Epidermal melanocyte (primary cell): ENCODE data around the gene SMIM23.

ENCODE experiments used
- DNase-seq: peaks from one replicate; pipeline ENCODE4 v3.0.0; 2011; ENCODE audit warnings: low spot score; ENCODE audit not compliant: insufficient read length

The SMIM23 gene

DNA sequence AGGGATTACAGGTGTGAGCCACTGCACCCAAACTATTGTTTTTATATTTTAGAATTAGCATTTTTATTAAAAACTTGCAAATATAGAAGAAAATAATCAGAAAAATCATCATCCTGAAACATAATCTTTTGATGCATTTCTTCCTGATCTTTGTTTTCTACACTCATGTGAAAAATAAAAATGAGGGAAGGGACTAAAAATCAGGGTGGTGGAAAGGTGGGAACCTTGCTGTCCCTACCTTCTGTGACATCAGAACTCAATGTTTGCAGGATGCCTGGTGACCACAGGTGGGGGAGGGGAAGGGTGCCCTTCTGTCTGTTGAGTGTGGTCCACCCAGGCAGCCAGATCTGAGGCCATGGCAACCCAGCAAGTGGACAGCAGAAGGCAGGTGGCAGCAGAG is at the start of gene SMIM23:
Gene SMIM23 (plus strand): TSS at position 301 of the 400 bp plus-strand sequence. CDS start 55 bp downstream, at position 356.
- DNase-seq = no peak

DNA sequence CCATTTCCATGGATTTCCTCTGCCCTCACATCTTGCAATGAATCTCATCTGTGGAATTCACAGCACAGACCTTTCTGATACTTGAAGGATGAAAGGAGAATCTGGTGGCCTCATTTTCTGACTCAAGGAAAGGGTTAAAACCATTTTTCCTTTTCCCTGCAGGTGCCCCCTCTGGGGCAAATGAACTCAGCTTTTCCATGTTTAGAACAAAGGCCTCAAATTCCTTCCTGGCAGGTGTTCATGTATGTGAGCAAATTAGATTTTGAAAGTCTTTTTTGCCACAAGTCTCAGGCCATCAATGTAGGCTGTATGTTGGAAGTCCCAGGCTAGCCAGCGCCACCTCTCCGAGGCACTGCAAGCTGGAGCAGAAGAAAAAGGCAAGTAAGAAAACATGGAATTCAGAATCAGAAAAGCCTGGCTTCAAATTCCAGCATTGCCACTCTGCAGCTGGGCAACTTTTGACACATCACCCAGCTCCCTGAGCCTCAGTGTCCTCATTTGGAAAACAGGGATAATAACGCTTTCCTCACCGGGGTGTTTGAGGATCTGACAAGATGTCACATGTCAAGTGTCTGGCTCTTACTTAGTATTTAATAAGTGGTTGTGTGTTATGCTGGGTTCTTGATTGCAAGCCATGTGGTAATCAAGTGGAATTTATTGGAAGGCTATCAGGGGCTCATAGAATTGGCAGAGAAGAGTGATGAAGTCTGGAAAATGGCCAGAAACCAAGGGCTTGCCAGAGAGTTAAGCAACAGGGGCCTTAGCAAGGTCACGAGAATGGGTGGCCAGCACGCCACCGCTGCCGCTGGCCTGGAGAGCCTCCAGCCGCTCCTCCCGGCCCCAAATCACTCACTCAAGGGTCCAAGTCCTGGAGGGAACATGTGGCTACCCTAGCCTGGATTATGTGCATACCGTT is 48.4 kb upstream of the SMIM23 start:
- DNase-seq = no peak

DNA sequence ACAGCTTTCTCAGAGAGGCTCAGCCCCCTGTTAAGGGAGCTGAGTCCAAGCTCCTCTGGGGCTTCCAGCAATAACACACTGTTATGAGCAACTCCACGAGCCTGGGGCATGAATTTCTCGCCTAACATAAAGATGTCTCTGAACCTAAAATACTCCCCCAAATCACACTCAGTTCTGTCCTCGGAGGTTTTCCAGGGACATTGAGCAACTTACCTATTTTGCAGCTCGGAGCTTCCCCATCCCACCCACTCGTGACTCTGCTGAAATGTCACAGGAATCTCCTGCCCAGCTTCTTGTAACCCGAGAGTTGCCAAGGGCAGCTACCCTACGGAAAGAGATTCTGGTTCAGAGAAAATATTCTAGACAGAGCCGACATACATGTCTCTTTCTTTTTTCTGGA is 47.1 kb upstream of the SMIM23 start:
- DNase-seq = no peak

GRCh38 chr5:171739271-171739670 is 46.3 kb upstream of the SMIM23 start:
- DNase-seq = no peak

DNA sequence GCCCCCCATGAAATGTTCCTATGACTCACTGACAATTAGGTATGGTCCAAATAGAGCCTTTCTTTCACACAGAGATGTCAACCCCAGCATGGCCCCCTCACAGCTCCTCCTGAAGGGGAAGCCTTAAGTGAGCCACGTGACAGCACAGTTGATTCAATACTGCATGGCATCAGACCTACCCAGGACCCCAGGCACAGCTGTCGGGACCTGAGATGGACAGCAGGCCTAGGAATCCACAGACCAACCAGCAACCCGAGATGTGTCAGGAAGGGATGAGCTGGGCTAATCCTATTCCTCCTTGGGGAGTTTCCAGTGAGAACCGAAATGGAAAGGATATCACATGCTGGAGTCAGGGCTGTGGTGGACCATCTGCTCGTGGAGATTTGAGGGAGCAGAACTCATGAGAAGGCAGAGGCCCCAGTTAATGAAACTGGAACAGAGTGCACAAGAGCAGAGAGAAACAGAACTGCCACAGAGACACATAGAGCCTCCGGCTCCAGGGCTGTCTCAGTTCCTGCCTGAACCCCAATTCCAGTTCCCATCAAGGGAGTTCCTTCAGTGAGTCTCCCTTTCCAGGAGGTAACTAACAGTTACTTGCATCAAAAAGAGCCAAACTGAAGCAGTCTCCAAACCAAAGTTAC is 42.1 kb upstream of the SMIM23 start:
- no peak for DNase-seq

DNA sequence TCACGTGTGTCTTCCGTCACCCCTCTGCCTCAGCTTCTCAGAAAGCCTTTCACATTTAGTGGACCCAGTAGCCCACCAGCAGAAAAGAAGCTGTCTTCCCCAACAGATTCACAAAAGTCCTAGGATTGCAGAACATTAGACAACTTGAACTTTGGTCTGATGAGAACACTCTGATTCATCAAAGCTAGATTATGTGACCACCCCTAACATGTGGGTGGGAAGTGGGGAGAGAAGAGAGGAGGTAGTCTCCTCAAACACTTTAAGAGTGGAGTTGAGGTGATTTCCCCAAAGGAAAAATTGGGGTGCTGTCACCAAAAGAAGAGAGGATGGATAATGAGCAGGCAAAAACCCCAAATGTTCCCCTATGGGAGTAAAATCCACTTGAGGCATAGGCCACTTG is 41.4 kb upstream of the SMIM23 start:
- DNase-seq = no peak

DNA sequence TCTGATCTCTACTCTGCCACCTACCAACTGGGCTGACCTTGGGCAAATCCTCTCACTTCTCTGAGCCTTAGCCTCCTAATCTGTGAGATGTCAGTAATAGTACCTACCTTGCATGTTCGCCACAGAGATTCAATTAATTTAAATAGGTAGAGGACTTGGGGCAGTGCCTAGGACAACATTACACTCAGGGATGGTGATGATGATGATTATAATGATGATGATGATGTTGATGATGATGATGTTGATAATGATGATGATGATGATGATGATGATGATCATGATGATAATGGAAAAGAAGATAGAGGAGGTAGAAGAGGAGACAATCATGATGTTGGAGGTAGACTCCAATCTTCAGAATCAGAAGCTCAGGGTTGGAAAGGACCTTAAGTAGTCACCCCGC is 40.7 kb upstream of the SMIM23 start:
- no peak for DNase-seq

DNA sequence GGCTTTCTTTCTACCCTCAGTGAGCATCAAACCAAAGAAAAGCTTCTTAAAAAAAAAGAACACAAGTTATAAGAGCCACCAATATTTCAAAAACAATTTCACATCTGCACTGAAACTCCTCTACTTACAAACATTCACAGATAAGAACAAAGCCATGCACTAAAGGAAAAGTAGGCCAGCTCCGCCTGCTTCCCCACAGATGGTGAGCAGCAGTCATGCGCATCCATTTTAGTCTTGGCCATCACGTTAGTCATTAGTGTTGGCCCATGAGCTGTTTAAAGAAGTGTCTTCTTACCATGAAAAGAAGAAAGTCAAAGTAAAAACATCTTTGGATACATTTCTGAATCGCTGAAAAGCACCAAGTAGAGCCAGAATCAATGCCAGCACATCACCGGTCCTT is 40.0 kb upstream of the SMIM23 start:
- no peak for DNase-seq

GRCh38 chr5:171747061-171747859 is 38.4 kb upstream of the SMIM23 start:
- no peak for DNase-seq

- no peak for DNase-seq
These were observed 36.9 kb upstream of the SMIM23 start for GRCh38 chr5:171748720-171749119.

DNA sequence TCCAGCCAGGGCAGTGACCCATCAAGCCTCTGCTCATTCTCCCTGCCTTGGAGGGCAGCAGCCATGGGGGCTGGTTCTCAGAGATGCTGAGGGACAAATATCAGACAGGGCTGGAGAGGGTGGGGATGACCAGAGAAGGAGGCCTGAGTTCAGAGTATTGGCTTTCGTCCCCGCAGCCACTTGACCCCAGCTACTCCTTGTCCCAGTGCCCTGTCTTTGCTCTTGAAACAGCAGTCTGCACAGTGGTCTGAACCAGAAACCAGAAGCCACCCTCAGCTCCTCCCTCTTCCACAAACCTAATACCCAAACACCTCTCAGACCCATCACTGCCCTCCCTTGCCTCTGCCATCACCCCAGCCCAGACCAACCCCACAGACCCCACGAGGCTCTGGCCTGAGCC is 36.3 kb upstream of the SMIM23 start:
- no peak for DNase-seq

- DNase-seq = no peak
These were observed 35.3 kb upstream of the SMIM23 start for GRCh38 chr5:171750311-171750788.

- no peak for DNase-seq
These were observed 30.2 kb upstream of the SMIM23 start for GRCh38 chr5:171755354-171755821.

DNA sequence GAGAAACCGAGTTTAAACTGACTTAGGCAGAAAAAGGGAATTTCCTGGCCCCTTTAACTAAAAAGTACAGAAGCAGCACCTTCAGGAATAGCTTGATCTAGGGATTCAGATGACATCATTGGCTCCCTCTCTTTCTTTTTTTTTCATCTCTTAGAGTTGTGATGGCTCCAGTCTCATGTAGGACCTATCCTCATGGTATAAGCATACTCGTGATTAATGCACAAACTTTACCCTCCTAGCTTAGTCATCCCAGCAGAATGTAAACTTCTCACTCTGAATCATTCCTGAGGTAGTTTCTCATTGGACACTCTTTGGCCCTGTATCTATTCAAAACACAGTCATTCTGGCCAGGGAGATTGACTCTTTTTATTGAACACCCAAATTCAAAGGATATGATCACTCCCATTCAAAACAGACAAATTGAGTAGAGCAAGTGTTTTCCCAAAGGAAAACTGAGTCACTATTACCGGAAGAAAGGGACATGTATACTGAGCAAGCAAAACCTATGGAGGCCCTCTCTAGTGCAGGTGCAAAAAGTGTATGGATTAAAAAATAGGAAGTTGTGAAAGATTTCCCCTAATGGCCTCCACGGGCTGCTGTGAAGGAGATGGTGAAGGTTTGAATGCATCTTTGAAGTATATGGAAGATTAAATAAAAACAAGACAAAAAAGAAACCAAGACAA is 27.6 kb upstream of the SMIM23 start:
- DNase-seq = peak; percentile 13

DNA sequence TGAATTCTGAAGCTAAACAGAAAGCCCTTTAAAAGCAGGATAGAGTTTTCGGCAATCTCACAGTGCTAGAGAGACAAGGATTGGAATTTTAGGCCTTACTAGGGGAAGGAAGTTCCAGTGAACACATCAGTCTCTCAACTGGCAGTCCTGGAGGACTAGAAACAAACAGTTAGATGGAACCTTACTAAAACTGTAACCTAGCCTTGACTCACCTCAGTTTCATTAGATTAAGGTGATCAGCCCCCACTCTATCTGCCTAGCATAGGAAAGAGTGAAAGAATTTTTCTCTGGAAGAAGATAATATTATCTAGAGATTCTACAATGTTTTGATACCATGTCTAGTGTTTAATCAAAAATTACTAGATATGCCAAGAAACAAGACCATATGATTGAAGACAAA is 25.8 kb upstream of the SMIM23 start:
- no peak for DNase-seq

GRCh38 chr5:171762021-171762608 is 23.5 kb upstream of the SMIM23 start:
- DNase-seq = no peak

DNA sequence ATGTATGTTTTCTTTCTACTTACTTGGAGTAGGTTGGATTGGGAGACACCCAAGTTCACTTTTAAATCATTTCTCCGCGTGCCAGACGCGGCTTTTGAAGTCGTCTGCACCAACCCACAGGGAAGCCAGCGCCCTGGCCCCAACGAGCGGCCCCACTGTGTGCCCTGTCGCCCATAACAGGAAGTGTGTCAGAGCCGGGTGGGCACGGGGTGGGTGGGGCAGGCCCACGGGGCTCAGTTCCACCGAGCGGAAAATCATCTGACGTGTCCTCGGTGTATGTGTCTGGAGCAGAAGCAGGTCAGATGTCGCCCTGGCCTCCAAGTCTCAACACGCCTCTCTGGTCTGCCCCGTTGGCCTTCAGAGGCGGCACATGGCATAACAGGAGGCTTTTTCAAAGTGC is 22.7 kb upstream of the SMIM23 start:
- no peak for DNase-seq

- DNase-seq = no peak
These were observed 21.4 kb upstream of the SMIM23 start for GRCh38 chr5:171764265-171764664.

GRCh38 chr5:171766875-171767274 is 18.7 kb upstream of the SMIM23 start:
- DNase-seq = no peak

GRCh38 chr5:171770153-171770552 is 15.5 kb upstream of the SMIM23 start:
- no peak for DNase-seq

DNA sequence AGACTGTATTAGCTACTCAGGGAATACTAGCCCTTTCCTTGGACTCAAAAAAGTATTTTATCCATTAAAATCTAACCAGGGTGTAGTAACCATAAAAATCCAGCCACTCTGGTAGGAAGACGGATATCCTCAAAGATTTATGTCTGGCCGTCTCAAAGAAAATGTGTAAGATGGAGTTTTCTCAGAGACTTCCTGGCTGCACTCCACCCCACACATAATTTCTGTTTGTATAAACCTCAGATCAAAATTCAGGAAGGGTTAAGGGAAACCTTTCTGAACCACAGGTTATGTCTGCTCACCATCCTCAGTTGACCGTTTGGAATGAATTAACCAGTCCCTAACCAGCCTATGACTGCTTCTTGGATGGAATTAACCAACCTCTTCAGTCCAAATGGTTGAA is 13.8 kb upstream of the SMIM23 start:
- DNase-seq = no peak
